HEK293T (cell line): ENCODE measurements around the gene FAM107B.

Source experiments
- CTCF ChIA-PET: fragments of 350-600 bp; formaldehyde crosslinking; extraction: SDS; loops from one replicate; lab custom pipeline; 2021; ENCODE audit warnings: antibody characterized with exemption, inconsistent platforms; lab: Yijun Ruan, JAX
- POLR2A ChIA-PET: fragments of 350-600 bp; formaldehyde crosslinking; extraction: SDS; loops from one replicate; lab custom pipeline; 2020; ENCODE audit warnings: antibody characterized with exemption, inconsistent platforms; lab: Yijun Ruan, JAX
- DNase-seq: peaks from one replicate; pipeline ENCODE4 v3.0.0; 2012; ENCODE audit warnings: mixed read lengths; ENCODE audit errors: extremely low spot score
- ARNT ChIP-seq: fragments of 450-650 bp; IDR thresholded peaks from 2 replicates; pipeline ENCODE4 v1.6.1; 2017; ENCODE audit warnings: mild to moderate bottlenecking
- BHLHE40 ChIP-seq: fragments of 450-650 bp; IDR thresholded peaks from 2 replicates; pipeline ENCODE4 v1.6.1; 2016; ENCODE audit warnings: mild to moderate bottlenecking, moderate library complexity, borderline replicate concordance
- CTBP1 ChIP-seq: fragments of 450-650 bp; IDR thresholded peaks from 2 replicates; pipeline ENCODE4 v1.6.1; 2016; ENCODE audit warnings: borderline replicate concordance
- ELF4 ChIP-seq: fragments of 450-650 bp; IDR thresholded peaks from 2 replicates; pipeline ENCODE4 v1.6.1; 2017; ENCODE audit warnings: antibody characterized with exemption
- FOXA1 ChIP-seq: fragments of 450-650 bp; IDR thresholded peaks from 2 replicates; pipeline ENCODE4 v1.6.1; 2016; ENCODE audit warnings: mild to moderate bottlenecking
- FOXK2 ChIP-seq: fragments of 450-650 bp; IDR thresholded peaks from 2 replicates; pipeline ENCODE4 v1.6.1; 2016; ENCODE audit warnings: mild to moderate bottlenecking
- FOXM1 ChIP-seq: fragments of 450-650 bp; IDR thresholded peaks from 2 replicates; pipeline ENCODE4 v1.6.1; 2017; ENCODE audit warnings: mild to moderate bottlenecking, borderline replicate concordance
- HDGF ChIP-seq: fragments of 450-650 bp; IDR thresholded peaks from 2 replicates; pipeline ENCODE4 v1.6.1; 2017; ENCODE audit warnings: antibody characterized with exemption, borderline replicate concordance
- L3MBTL2 ChIP-seq: fragments of 450-650 bp; conservative IDR thresholded peaks from 2 replicates; pipeline ENCODE4 v1.6.1; 2016; ENCODE audit warnings: mild to moderate bottlenecking
- LEF1 ChIP-seq: fragments of 450-650 bp; IDR thresholded peaks from 2 replicates; pipeline ENCODE4 v1.6.1; 2017; ENCODE audit warnings: mild to moderate bottlenecking, borderline replicate concordance
- NFRKB ChIP-seq: fragments of 450-650 bp; IDR thresholded peaks from 2 replicates; pipeline ENCODE4 v1.6.1; 2016; ENCODE audit warnings: mild to moderate bottlenecking, moderate library complexity
- PKNOX1 ChIP-seq: fragments of 450-650 bp; IDR thresholded peaks from 2 replicates; pipeline ENCODE4 v1.6.1; 2016
- SP1 ChIP-seq: fragments of 450-650 bp; IDR thresholded peaks from 2 replicates; pipeline ENCODE4 v1.6.1; 2017
- SUZ12 ChIP-seq: fragments of 450-650 bp; IDR thresholded peaks from 2 replicates; pipeline ENCODE4 v1.6.1; 2016; ENCODE audit warnings: mild to moderate bottlenecking
- TARDBP ChIP-seq: fragments of 450-650 bp; IDR thresholded peaks from 2 replicates; pipeline ENCODE4 v1.6.1; 2016
- ZNF384 ChIP-seq: fragments of 450-650 bp; IDR thresholded peaks from 2 replicates; pipeline ENCODE4 v1.6.1; 2016

Gene FAM107B

DNA sequence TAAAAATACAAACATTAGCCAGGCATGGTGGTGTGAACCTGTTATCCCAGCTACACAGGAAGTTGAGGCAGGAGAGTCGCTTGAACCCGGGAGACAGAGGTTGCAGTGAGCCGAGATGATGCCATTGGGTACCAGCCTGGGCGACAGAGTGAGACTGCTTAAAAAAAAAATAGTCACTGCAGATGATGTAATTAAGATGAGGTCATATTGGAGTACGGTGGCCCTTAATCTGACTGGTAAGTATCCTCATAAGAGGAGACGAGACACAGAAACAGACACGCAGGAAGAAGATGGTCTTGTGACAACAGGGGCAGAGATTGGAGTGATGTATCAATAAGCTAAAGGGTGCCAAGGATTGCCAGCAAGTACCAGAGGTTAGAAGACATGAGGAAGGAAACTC is 156.0 kb downstream of the FAM107B start:
- ChIA-PET POLR2A (no interaction called here), CTCF (no interaction called here)
- DNase-seq = no peak
- TF ChIP-seq HDGF (no peak), PKNOX1 (no peak), TARDBP (no peak), FOXM1 (no peak), NFRKB (no peak), SP1 (no peak), FOXA1 (no peak), BHLHE40 (no peak), CTBP1 (no peak), SUZ12 (no peak), ARNT (no peak), FOXK2 (no peak), ELF4 (no peak), ZNF384 (no peak), L3MBTL2 (no peak), LEF1 (no peak)

DNA sequence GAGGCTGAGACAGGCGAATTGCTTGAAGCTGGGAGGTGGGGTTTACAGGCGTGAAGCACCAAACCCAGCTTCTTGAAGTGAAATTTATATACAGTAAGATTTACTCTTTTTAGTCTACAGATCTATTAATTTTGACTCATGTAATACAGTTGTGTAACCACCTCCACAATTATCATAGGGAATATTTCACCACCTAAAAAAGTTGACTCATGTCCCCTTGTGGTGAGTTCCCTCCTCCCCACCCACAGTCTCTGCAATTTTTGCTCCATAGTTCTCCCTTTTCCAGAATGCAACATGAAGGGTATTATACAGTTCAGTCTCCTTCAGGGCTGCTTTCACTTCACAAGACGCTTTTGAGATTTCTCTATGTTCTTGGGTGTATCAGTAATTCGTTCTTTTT is 156.8 kb downstream of the FAM107B start:
- POLR2A ChIA-PET = no interaction called here

GRCh38 chr10:14616955-14617730 is 157.6 kb downstream of the FAM107B start:
- ChIA-PET POLR2A (no interaction called here), CTCF (no interaction called here)
- TF ChIP-seq TARDBP = no peak
- DNase-seq = no peak

More for the DNA sequence above, 156.8 kb downstream of the FAM107B start:
- TF ChIP-seq ARNT (no peak), FOXA1 (no peak), BHLHE40 (no peak), LEF1 (no peak), HDGF (no peak)
- no peak for DNase-seq
- CTCF ChIA-PET = no interaction called here

GRCh38 chr10:14616465-14616864 is 158.2 kb downstream of the FAM107B start:
- TF ChIP-seq ARNT (no peak), FOXM1 (no peak), PKNOX1 (no peak), ZNF384 (no peak), NFRKB (no peak), BHLHE40 (no peak), TARDBP (no peak), HDGF (no peak), LEF1 (no peak), SUZ12 (no peak), L3MBTL2 (no peak), FOXK2 (no peak), SP1 (no peak), CTBP1 (no peak), FOXA1 (no peak)
- CTCF ChIA-PET = no interaction called here
- no peak for DNase-seq
- POLR2A ChIA-PET = no interaction called here

- ChIA-PET CTCF (no interaction called here), POLR2A (no interaction called here)
- TF ChIP-seq SP1 (no peak), FOXM1 (no peak), BHLHE40 (no peak), PKNOX1 (no peak), NFRKB (no peak), L3MBTL2 (no peak), CTBP1 (no peak), SUZ12 (no peak)
- no peak for DNase-seq
Measured at GRCh38 chr10:14613588-14613920, 161.1 kb downstream of the FAM107B start.

DNA sequence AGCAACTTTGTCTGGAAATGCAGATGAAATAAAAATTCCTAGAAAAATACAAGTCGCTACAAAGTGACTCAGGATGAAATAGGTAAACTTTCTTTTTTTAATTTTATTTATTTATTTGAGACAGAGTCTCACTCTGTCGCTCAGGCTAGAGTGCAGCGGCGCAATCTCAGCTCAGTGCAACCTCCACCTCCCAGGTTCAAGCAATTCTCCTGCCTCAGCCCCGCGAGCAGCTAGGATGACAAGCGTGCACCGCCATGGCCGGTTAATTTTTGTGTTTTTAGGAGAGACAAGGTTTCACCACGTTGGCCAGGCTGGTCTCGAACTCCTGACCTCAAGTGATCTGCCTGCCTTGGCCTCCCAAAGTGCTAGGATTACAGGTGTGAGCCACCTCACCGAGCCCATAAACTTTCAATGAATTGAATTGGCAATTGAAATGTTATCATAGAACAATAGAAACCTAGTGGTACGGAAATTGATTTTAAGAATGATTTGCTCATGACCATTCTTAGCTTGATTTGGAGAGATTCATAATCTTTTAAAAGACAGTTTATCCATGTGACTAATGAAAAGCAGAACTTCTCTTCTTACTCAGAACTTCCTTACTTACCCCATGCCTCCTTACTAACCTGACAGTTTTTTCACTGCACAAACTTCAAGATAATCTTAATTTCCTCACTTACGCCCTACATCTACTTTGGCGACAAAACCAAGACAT is 161.7 kb downstream of the FAM107B start:
- no peak for DNase-seq
- CTCF ChIA-PET = no interaction called here
- no peak for TF ChIP-seq ZNF384
- no peak for TF ChIP-seq BHLHE40
- TF ChIP-seq FOXM1 = no peak
- no peak for TF ChIP-seq FOXA1
- TF ChIP-seq SP1 = no peak
- no peak for TF ChIP-seq NFRKB
- no peak for TF ChIP-seq HDGF
- no peak for TF ChIP-seq L3MBTL2
- no peak for TF ChIP-seq ELF4
- TF ChIP-seq ARNT = no peak
- TF ChIP-seq FOXK2 = no peak
- no peak for TF ChIP-seq LEF1
- no peak for TF ChIP-seq SUZ12
- no peak for TF ChIP-seq PKNOX1
- TF ChIP-seq TARDBP = no peak
- TF ChIP-seq CTBP1 = no peak
- POLR2A ChIA-PET = no interaction called here
